Activated CD8-positive, alpha-beta T cell treated with anti-CD3 and anti-CD28 coated beads for 36 hours (primary cell): ENCODE results near the gene BCOR. TPM values are rescaled to one million over a fixed set of nuclear protein-coding genes. Genes with fewer than 3 reads are reported as not detected.
A peak's percentile ranks its signal among the peaks of the same experiment; 100 is the strongest.

Experiments used
- ATAC-seq: fragments of 200-7000 bp; cut with Tn5 transposase; one replicate; pipeline ENCODE4 v1.10.0; 2021; ENCODE audit warnings: mild to moderate bottlenecking, moderate library complexity
- CTCF ChIA-PET: fragments of 350-600 bp; sonication (Branson Sonifier 250); formaldehyde crosslinking; loops from one replicate; lab custom pipeline; 2021; ENCODE audit warnings: antibody characterized with exemption; lab: Charles Lee
- POLR2A ChIA-PET: fragments of 350-600 bp; sonication (Branson Sonifier 250); formaldehyde crosslinking; loops from one replicate; lab custom pipeline; 2021; ENCODE audit warnings: antibody characterized with exemption; lab: Charles Lee
- DNase-seq: peaks from one replicate; pipeline ENCODE4 v3.0.0-alpha.2; 2020
- H3K27ac Mint-ChIP-seq: one replicate; pipeline ENCODE4 v1.8.0; 2021; ENCODE audit warnings: mild to moderate bottlenecking, mixed read lengths
- H3K27me3 Mint-ChIP-seq: one replicate; pipeline ENCODE4 v1.8.0; 2021; ENCODE audit warnings: mixed read lengths
- H3K36me3 Mint-ChIP-seq: one replicate; pipeline ENCODE4 v1.8.0; 2021; ENCODE audit warnings: low read depth, mixed read lengths
- H3K4me1 Mint-ChIP-seq: one replicate; pipeline ENCODE4 v1.8.0; 2021; ENCODE audit warnings: low read depth, mixed read lengths
- H3K4me3 Mint-ChIP-seq: one replicate; pipeline ENCODE4 v1.8.0; 2021; ENCODE audit warnings: mild to moderate bottlenecking, moderate library complexity, mixed read lengths
- H3K9me3 Mint-ChIP-seq: one replicate; pipeline ENCODE4 v1.8.0; 2021; ENCODE audit warnings: mixed read lengths
- intact Hi-C: fragments of 100-400 bp; cut with micrococcal nuclease; formaldehyde crosslinking; loops from one replicate; pipeline ENCODE4 v1.10.0; 2022
- total RNA-seq, 2 experiments: library from RNA; stranded (reverse); gene quantifications; one replicate each; pipeline ENCODE4 v1.2.3, GENCODE V29; 2021
- TF ChIP-seq, protein P1 (sequence below): fragments of 200-600 bp; IDR thresholded peaks from one replicate; pipeline ENCODE4 v1.8.0; 2022; ENCODE audit warnings: antibody characterized with exemption, mild to moderate bottlenecking

The BCOR gene
- total RNA-seq, 2 experiments from 2014 or later = 38.3 to 39.6 TPM

DNA sequence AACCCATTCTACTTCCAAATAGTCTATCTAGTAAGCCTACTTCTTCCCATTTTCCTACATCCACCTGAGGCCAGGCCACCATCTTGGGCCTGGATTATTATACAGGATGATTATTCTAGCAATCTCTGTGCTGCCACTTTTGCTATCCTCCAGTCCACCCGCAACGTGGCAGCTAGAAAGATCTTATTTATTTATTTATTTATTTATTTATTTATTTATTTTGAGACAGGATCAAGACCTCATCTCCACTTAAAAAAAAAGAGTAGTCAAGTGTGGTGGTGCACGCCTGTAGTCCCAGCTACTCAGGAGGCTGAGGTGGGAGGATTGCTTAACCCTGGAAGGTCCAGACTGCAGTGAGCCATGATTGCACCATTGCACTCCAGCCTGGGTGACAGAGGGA lies 15.2 kb upstream of the BCOR start:
- CTCF ChIA-PET = no interaction called here
- Mint-ChIP-seq H3K27ac (no peak overlapping the region), H3K36me3 (no peaks in the 10 kb centered on the region), H3K4me1 (peaks cover 2% of the 10 kb centered on the region), H3K9me3 (no peaks in the 10 kb centered on the region), H3K4me3 (no peak overlapping the region), H3K27me3 (peaks cover 3% of the 10 kb centered on the region)
- intact Hi-C loops = no loop called here
- no peak for DNase-seq
- no peak for ATAC-seq
- POLR2A ChIA-PET = no interaction called here
- TF ChIP-seq, protein P1, sequence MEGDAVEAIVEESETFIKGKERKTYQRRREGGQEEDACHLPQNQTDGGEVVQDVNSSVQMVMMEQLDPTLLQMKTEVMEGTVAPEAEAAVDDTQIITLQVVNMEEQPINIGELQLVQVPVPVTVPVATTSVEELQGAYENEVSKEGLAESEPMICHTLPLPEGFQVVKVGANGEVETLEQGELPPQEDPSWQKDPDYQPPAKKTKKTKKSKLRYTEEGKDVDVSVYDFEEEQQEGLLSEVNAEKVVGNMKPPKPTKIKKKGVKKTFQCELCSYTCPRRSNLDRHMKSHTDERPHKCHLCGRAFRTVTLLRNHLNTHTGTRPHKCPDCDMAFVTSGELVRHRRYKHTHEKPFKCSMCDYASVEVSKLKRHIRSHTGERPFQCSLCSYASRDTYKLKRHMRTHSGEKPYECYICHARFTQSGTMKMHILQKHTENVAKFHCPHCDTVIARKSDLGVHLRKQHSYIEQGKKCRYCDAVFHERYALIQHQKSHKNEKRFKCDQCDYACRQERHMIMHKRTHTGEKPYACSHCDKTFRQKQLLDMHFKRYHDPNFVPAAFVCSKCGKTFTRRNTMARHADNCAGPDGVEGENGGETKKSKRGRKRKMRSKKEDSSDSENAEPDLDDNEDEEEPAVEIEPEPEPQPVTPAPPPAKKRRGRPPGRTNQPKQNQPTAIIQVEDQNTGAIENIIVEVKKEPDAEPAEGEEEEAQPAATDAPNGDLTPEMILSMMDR = no peak

DNA sequence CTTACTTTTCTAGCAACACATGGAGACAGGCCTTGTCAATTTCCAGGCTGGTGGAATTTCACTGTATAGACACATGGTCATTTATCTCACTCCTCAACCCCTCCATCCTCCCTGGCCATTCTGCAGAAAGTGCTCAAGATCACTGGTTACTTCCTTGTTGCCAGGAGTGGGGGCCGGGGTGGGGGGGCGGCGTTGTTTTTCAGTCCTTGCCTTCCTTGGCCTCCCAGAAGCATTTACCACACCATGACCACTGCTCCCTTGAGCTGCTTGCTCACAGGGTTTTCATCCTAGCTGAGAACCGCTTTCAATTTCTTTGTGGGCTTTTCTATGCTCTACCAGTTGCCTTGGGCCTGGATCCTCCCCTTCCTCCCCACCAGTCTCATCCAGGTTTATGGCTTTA lies 14.1 kb upstream of the BCOR start:
- ChIA-PET CTCF (no interaction called here), POLR2A (no interaction called here)
- H3K4me3 Mint-ChIP-seq = no peak overlapping the region

GRCh38 chrX:40109288-40110008 lies 11.7 kb upstream of the BCOR start:
- ATAC-seq (no peak), DNase-seq (peak; percentile 45)
- H3K27ac Mint-ChIP-seq = no peak overlapping the region
- intact Hi-C loops = no loop called here
- TF ChIP-seq, protein P1 = no peak
- H3K27me3 Mint-ChIP-seq = peaks cover 3% of the 10 kb centered on the region
- POLR2A ChIA-PET = interaction anchor here (0.6 kb wide), 1 partner anchor 62 kb away, joined by 4 read pairs; no protein-coding TSS in a partner anchor
- H3K4me1 Mint-ChIP-seq = peaks cover 6% of the 10 kb centered on the region
- H3K4me3 Mint-ChIP-seq = peak overlapping the region; percentile 53
- H3K36me3 Mint-ChIP-seq = no peaks in the 10 kb centered on the region
- H3K9me3 Mint-ChIP-seq = no peaks in the 10 kb centered on the region
- CTCF ChIA-PET = interaction anchor here (1.7 kb wide), 1 partner anchor 59 kb away, joined by 5 read pairs; no protein-coding TSS in a partner anchor

More for the DNA sequence above, 14.1 kb upstream of the BCOR start:
- no peak overlapping the region for H3K27ac Mint-ChIP-seq
- ATAC-seq (no peak), DNase-seq (no peak)
- intact Hi-C loops = no loop called here
- TF ChIP-seq, protein P1 = no peak
- H3K4me1 Mint-ChIP-seq = peaks cover 5% of the 10 kb centered on the region
- no peaks in the 10 kb centered on the region for H3K9me3 Mint-ChIP-seq
- no peaks in the 10 kb centered on the region for H3K36me3 Mint-ChIP-seq
- peaks cover 3% of the 10 kb centered on the region for H3K27me3 Mint-ChIP-seq

DNA sequence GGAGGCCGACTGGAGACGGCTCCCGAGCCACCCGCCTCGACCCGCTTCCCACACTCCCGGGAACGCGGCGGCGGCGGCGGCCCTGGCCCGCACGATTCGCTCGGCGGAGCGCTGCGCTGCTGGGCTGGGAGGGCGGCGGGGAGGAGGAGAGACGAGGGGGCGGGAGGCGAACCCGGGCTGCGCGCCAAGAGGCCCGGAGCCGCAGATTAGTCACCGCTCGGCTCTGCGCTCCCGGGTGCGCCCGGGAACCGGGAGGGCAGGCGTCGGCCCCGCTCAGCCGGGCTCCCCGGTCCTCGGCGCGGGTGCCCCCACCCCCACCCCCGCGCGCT lies 11.2 kb upstream of the BCOR start:
- Mint-ChIP-seq H3K4me3 (no peak overlapping the region), H3K27me3 (peaks cover 3% of the 10 kb centered on the region), H3K9me3 (no peaks in the 10 kb centered on the region), H3K4me1 (peaks cover 6% of the 10 kb centered on the region), H3K36me3 (no peaks in the 10 kb centered on the region), H3K27ac (no peak overlapping the region)
- ATAC-seq (peak; percentile 57), DNase-seq (peak; percentile 76)
- intact Hi-C loops = no loop called here
- ChIA-PET CTCF (interaction anchor here (1.3 to 1.8 kb wide), 2 partner anchors 12 to 45 kb away, joined by 4 read pairs; no protein-coding TSS in a partner anchor), POLR2A (interaction anchor here (1.0 to 1.1 kb wide), 2 partner anchors 11 to 65 kb away, joined by 3 read pairs; partner anchors contain the start of gene BCOR)
- TF ChIP-seq, protein P1 = no peak
